KBM-7 (cell line): ENCODE measurements around the gene PRPSAP1.
"Not testable (repeated sequence)": the region's sequence is repeated elsewhere in the genome, so short reads cannot be mapped to it uniquely, and the experiment has no call there.

Source experiments
- DNase-seq: peaks from one replicate; pipeline ENCODE4 v3.0.0-alpha.2; 2015
- in situ Hi-C: fragments of 300-500 bp; cut with MboI; formaldehyde crosslinking; loops from 2 replicates; pipeline ENCODE4 v1.14.3; 2020; ENCODE audit warnings: low sequenced_read_pairs, low pct_unique_long_range_greater_than_20kb, mixed read lengths

PRPSAP1 gene

DNA sequence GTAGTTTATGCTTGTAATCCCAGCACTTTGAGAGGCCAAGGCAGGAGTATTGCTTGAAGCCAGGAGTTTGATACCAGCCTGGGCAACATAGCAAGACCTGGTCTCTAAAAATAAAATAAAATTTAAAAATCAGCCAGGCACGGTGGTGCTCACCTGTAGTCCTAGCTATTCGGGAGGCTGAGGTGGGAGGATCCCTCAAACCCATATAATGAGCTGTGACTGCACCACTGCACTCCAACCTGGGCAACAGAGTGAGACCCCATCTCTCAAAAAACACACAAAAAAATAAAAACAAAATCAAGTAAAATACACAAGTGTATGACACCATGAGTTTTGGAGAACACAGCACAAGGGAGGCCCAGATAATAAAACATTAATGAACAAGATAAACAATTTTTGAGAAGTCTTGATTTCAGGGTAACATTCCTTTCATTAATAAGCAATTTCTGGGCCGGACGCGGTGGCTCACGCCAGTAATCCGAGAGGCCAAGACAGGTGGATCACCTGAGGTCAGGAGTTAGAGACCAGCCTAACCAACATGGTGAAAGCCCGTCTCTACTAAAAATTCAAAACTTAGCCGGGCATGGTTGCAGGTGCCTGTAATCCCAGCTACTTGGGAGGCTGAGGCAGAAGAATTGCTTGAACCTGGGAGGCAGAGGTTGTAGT, 17.9 kb downstream of the PRPSAP1 start:
- in situ Hi-C loops = no loop called here

DNA sequence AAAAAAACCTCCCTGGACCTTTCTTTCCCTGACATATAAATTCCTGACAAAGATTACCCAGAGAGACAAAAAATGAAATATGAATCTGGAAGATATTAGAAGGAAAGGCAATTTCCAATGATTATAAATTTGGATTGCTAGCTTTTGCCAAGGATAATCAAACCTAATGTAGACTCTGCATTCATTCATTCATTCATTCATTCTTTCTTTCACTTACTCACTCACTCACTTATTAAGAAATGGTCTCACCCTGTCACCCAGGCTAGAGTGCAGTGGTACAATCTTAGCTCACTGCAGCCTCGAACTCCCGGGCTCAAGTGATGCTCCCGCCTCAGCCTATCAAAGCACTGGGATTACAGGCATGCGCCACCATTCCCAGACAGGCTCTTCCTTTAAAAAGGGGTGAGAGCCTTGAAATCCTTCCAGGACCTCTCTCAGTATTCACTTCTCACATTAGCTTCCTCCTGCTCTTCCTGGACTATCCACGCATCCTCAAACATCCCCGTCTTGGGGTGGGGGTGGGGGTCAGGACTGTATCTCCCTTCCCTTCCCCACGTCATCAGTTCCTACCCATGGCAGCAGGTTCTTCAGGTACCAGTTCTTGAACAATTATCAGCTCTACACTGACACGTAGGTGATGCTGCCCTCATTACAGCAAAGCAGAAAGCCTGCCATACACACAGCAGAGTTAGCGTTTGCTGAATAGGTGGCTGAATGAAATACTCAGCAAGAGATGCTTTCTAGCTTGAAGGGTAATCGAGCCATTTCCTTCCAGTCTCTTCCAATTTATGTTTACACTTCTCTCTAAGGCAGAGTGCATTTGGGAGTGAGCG, 19.8 kb downstream of the PRPSAP1 start:
- no peak for DNase-seq
- in situ Hi-C loops = no loop called here

More for the DNA sequence above, 17.9 kb downstream of the PRPSAP1 start:
- no peak for DNase-seq

DNA sequence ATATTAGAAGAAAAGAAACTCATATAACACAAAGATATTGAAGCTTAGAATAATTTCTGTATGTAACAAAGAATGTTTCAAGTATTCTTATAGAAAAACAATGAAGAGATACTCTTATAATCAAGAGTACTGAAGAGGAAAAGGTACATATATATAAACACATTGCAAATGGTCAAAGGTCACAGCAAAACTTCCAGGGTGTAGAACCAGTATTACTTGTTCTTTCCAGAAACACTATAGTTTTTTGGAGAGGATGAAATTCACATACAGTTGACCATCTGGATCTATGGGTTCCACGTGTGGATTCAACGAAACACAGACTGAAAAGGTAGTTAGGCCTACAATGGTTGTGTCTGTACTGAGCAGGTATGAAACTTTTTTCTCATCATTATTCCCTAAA, 22.6 kb downstream of the PRPSAP1 start:
- no peak for DNase-seq
- in situ Hi-C loops = no loop called here

DNA sequence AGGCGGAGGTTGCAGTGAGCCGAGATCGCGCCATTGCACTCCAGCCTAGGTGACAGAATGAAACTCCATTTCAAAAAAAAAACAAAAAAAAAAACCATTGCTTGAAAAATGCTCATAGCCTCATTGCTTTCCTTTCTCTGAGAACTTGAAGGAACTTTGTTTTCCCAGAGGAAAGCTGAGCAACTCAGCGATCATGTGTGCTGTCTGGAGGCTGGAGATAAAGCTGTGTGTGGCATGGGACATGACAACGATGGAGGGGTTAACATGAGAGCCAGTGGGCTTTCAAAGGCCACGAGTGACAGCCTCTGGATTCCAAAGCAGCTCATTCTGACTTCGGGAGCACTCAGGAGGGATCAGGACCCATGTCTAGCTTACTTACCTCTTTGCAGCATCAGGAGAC, 24.1 kb downstream of the PRPSAP1 start:
- DNase-seq = no peak
- in situ Hi-C loops = no loop called here

DNA sequence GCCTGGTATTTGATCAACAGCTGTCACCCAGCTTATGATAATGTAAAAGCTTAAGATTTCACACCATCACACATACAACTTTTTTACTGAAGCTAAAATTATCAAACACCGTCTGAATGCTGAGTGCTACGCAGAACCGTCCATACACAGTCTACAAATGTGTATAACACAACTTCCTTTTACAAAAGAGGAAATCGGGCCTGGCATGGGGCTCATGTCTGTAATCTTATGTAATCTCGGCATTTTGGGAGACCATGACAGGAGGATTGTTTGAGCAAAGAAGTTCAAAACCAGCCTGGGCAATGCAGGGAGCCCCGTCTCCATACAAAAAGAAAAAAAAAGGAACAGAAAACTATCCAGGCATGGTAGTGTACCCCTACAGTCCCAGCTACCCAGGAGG, 26.0 kb downstream of the PRPSAP1 start:
- in situ Hi-C loops = no loop called here
- DNase-seq = peak; percentile 50

DNA sequence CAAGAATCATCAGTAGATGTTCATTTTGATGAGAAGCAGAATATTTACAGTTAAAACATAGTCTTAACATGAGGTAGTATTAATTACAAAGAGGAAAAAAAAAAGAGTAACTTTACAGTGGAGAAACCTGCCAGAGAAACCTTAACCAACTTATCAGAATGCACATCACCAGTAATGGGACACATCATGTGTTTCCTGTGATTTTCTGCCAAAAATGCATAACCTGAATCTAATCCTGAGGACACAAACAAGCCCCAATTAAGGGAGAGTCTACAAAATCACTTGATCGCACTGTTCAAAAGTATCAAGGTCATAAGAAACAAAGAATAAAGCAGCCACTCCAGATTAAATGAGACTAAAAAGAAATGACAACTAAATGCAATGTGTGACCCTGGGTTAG, 27.4 kb downstream of the PRPSAP1 start:
- in situ Hi-C loops = no loop called here
- DNase-seq = no peak

DNA sequence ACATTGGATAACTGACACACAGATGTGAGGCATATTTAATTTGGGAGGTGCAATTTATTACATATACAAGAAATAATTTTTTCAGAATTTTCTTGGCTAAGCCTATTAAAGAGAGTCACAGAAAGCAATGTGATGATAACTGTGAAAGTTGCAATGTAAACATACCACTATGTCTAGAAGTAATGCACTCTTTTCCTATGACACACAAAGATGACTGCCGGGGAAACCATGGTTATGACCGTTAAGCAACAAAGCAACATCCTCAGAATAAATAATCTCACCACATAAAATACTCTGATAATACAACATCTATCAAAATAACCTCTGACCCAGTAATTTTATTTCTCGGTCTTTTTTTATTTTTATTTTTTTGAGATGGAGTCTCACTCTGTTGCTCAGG, 35.1 kb downstream of the PRPSAP1 start:
- DNase-seq = no peak
- in situ Hi-C loops = no loop called here

DNA sequence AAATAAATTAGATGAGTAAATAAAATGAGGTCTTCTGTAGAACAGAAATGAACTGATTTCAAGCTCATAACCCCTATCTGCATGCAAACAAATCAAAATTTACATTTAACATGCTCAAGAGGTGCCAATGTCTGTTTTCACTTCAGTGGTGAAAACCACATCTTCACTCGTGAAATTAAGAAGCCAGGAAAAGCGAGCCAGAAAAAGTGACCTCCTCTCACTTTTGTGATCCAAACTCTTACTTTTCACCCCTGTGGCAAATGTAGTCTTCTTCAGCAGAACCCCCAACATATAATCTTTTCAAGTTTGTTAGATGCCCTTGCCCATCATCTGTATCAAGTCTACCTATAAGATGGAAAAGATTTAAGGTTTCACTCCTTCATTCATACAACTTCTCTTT, 36.2 kb downstream of the PRPSAP1 start:
- in situ Hi-C loops = no loop called here
- DNase-seq = no peak

DNA sequence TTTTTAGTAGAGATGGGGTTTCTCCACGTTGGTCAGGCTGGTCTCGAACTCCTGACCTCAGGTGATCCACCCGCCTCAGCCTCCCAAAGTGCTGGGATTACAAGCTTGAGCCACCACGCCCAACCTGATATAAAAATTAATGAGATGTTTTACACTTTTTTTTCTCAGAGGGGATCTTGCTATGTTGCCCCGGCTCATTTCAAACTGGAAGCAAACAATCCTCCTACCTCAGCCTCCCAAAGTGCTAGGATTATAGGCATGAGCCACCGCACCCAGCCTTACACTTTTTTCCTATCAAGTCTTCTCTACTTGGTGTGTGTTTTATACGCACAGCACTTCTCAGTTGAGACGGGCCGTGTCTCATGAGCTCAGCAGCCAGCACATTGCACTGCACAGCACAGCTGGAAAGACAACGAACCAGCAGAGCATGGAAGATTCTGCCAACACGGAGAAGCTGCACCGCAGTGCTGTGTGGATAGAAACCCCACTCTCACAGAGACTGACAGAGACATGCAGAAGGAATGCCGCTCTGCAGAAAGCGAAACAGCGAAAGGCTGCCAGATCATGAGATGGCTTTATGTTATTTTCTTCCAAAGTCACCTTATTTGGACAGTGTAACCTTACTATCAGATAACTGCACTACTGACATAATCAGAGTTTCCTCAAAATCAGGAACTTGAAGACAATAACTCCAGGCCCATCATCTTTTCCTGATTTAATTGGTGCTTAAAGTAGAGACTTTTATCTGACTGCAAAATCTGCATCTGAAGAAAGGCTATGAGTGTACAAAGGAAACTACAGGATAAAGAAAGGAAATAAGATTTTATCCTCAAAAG, 39.1 kb downstream of the PRPSAP1 start:
- in situ Hi-C loops = no loop called here
- peak; percentile 21 for DNase-seq

DNA sequence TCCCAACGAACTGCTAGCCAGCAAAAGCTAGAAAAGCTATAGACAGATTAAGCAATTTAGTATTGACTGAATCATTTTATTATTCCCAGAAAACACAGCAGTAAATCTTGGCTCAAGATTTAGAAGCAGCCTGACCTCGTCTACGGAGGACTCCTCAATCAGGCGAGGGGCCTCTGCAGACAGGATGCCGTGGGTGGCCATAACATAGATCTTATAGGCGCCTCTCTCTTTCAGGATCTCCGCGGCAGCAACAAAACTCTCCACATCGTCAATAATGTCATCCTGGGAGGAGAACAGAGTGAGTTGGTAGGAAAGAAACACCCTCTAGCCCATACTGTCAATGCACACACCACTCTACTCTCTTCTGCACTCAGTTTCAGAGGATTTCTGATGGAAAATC, 41.0 kb downstream of the PRPSAP1 start:
- DNase-seq = no peak
- in situ Hi-C loops = no loop called here

DNA sequence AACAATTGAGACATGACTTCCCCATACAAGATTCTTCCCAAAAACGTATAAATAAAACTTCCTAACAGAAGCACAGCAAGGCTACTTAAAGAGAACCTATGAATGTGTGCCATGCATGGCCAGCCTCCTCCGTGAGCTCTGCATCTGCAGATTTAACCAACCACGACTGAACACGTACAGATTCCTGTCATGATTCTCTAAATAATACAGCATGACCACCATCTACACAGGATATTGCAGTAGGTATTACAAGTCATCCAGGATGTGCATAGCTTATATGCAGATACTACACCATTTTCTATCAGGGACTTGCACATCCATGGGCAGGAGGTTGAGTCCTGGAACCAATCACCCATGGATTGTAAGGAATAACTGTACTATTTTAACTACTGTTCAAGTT, 44.3 kb downstream of the PRPSAP1 start:
- in situ Hi-C loops = loop anchor here (10.0 kb wide), 1 partner anchor 85 kb away; no protein-coding TSS in a partner anchor
- DNase-seq = no peak

DNA sequence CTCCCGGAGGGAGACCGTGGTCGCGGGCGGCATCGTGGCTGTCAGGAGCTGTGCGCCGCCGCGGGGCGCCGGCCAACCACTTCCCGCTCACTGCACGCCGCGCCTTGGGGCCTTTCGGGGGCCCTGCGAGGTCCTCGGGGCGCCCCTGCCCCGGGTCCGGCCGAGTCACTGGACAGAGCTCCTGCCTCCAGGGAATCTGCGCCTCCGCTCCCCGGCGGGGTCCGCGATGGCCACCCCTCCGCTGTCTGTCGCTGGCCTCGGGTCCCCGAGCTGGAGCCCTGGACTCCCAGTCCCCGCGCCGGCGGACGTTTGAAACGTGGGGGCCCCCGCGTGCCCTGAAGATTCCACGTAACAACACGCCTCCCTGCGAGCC, 45.8 kb downstream of the PRPSAP1 start, which contains the start of gene QRICH2:
QRICH2 (minus strand) TSS at position 311 of the 373 bp plus-strand sequence; CDS start at position 33, 278 bp downstream.
- DNase-seq = no peak
- in situ Hi-C loops = loop anchor here (10.0 kb wide), 1 partner anchor 87 kb away; no protein-coding TSS in a partner anchor

DNA sequence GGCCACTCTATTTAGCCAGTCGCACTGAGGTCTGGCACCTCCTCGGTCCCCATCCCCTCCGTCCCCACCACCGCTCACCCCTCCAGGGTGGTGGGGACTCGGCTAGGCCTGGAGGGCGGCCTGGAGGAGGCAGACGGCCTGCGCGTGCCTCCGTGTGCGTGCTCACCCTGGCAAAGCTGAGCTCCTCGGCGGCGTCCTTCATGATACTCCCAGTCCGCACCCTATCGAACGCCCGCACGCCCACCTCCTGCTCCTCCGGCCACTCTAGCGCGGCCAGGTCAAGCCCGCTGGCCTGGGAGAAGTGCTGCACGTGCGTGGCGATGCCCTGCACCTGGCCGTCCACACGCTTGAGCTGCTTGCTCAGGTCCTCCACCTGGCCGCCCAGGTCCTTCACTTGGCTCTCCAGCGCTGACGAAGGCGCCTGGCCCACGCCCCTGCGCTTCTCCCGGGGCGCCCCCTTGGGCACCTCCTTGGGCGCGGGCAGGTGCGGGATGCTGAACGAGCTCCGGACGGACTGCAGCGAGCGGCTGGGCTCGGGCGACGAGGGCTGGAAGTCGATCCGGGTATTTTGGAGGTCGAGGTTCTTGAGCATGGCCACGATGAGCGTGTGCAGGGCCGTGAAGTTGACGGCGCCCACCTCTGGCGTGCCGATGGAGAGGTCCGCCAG, 46.3 kb downstream of the PRPSAP1 start:
- no peak for DNase-seq
- in situ Hi-C loops = loop anchor here (10.0 kb wide), 1 partner anchor 87 kb away; no protein-coding TSS in a partner anchor

DNA sequence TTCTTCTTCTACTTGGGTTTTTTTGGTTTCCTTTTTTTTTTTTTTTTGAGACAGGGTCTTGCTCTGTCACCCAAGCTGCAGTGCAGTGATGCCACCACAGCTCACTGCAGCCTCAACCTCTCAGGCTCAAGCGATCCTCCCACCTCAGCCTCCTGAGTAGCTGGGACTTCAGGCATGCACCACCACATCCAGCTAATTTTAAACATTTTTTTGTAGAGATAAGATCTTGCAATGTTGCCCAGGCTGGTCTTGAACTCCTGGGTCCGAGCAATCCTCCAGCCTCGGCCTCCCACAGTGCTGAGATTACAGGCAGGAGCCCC, 48.6 kb downstream of the PRPSAP1 start:
- in situ Hi-C loops = loop anchor here (10.0 kb wide), 1 partner anchor 90 kb away; no protein-coding TSS in a partner anchor
- not testable (repeated sequence) for DNase-seq

DNA sequence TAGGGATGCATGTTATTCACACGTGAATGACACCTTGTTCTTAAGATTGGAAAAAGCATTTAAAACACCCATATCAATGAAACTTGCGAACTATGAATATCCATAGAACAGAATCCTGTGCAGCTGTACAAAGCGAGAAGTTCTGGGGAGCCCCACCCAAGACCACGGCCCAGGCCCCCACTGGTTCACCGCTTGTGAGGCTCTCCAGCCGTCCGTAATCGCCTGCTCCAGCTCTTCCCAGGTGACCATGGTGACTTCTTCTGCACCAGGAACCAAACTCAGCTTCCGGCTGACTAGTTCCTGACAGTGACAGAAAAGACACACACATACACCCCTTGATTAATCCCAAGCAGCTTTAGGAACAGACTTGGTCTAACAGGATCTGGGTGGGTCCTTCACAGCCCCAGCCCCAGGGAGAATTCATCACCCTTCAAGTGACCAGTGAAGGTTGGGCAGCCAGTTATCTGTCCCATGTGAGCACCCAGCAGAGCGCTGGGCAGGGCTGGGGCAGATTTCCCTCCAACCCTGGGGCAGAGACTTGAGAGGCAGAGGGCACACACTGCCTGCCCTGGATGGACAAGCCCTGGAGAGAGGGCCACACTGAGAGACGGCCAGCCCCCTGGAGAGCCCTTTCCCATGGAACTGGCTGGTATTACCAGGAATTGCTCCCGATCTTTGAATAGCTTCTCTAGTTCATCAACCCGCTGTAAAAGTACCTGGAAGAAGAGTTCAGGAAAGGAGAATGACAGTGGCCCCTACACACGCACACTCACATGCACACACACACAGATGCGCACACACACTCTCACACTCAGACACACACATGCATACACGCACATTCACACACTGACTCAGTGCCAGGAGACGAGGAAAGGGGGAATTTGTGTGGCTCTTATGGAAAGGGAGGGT, 49.2 kb downstream of the PRPSAP1 start:
- DNase-seq = no peak
- in situ Hi-C loops = loop anchor here (10.0 kb wide), 1 partner anchor 90 kb away; no protein-coding TSS in a partner anchor

DNA sequence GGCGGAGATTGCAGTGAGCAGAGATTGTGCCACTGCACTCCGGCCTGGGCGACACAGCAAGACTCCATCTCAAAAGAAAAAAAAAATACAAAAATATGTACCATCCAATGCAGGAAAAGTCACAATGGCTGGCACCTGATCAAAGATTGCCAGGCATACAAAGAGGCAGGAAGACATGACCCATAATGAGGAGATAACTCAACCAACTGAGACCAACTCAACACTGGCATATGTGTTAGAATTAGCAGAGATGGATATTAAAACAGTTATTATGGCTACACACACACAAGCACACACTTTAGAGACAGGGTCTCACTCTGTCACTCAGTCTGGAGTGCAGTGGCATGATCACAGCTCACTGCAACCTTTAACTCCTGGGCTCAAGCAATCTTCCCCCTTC, 56.3 kb downstream of the PRPSAP1 start:
- DNase-seq = no peak
- in situ Hi-C loops = loop anchor here (25.0 kb wide), 1 partner anchor 285 kb away; the partner anchor contains the start of gene CDK3

DNA sequence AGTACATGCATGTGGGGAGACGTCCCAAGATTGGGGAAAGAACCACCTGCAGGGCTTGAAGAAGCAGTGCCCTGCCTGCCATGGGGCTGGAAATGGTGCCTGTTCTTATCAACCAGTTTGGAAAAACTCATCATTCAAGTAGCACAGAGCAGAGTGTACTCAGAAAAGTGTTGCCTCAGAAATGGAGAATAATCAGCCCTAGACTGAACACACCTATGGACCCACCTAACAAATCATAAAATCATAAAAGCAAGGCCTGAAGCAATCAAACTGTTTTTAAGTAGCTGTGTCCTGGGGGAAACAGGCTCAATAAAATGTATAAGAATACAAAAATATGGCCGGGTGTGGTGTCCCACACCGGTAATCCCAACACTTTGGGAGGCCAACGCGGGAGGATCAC, 56.8 kb downstream of the PRPSAP1 start:
- in situ Hi-C loops = loop anchor here (25.0 kb wide), 1 partner anchor 285 kb away; the partner anchor contains the start of gene CDK3
- DNase-seq = no peak

DNA sequence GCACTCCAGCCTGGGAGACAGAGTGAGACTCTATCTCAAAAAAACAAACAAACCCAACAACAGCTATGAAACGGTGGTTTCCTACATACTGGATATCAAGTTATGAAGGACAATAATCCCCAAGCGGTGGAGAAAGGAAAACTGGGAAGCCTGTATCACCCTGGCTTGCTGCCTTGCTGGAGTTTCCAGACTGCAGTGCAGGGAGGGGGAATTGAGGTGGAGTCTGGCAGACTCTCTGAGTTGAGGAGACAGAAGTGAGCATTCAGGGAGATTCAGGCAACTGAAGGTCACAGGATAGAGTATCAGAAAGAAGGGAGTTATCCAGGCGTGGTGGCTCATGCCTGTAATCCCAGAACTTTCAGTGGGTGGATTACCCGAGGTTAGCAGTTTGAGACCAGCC, 57.5 kb downstream of the PRPSAP1 start:
- in situ Hi-C loops = loop anchor here (25.0 kb wide), 1 partner anchor 284 kb away; the partner anchor contains the start of gene CDK3
- DNase-seq = no peak
